ENCODE results near the gene AUNIP.

DNA sequence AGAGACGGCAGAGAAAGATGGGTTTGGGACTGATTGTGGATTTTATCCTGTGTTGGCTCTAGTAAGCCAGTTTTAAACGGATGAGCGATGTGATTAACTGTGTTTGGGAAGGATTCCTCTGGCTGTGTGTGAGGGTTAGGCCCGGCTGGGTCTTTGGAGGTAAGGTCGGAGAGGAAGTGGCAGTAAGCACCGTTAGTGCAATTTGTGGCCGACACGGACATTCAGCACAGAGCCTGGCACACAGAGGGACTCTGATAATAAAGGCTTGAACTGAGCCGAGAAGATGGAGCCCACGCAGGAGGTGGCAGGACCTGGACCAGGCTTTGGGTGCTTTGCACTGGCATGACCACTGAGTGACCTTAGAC, 38.2 kb downstream of the AUNIP start:
- TF ChIP-seq, protein P1, sequence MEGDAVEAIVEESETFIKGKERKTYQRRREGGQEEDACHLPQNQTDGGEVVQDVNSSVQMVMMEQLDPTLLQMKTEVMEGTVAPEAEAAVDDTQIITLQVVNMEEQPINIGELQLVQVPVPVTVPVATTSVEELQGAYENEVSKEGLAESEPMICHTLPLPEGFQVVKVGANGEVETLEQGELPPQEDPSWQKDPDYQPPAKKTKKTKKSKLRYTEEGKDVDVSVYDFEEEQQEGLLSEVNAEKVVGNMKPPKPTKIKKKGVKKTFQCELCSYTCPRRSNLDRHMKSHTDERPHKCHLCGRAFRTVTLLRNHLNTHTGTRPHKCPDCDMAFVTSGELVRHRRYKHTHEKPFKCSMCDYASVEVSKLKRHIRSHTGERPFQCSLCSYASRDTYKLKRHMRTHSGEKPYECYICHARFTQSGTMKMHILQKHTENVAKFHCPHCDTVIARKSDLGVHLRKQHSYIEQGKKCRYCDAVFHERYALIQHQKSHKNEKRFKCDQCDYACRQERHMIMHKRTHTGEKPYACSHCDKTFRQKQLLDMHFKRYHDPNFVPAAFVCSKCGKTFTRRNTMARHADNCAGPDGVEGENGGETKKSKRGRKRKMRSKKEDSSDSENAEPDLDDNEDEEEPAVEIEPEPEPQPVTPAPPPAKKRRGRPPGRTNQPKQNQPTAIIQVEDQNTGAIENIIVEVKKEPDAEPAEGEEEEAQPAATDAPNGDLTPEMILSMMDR (IDR thresholded peaks at IDR 0.05): no peak
- no peak for TF ChIP-seq POLR2A (IDR thresholded peaks at IDR 0.05)

Data from heart left ventricle (tissue), 13 donors.